GM18526 (cell line): ENCODE measurements around the gene FADS1.

Source experiments
- POLR2A ChIP-seq: IDR thresholded peaks from 3 replicates; pipeline ENCODE4 v1.6.1; 2011; ENCODE audit not compliant: insufficient read length; ENCODE audit errors: extremely low read depth

The FADS1 gene

DNA sequence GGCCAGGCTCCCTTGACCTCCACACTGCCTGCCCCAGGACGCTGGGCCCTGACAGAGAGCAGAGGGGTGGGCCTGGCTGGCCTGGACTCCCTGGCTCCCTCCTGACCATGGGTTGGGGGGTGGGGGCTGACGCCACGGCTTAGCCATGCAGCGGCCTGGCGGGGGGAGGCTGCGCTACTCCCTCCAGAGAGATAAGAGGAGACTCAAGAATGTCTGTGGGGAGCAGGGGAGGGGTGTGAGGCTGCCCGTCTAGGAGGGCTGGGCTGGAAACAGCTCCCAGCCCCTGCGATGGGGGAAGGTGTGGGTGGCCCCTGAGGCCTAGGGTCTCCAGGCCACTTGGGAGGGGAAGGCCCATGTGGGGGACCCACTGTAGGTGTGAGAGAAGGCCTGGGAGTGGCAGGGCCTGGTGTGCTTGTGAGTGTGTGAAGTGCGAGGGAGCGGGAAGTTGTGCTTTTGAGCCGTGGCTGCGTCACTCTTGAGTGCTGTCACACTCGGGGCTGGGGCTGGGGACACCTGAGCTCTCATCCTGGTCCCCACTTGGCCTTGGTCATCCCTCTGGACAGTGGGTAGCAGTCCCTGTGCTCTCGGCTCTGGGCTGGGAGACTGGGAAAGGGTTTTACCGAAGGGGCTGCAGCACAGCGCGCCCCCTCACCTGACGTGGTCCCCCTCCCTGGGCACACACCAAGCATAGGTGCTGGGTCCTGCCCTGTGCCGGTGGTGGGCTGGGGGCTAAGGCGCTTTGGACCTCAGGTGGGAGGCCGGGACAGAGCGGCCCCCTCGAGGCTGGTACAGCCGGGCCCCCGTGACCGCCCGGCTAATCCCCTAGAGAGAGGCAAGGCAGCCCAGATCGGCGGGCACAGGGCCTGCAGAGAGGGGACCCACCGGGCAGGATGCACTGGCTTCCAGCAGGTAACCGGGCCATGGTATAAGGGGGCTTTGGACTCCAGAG, 62.0 kb downstream of the FADS1 start:
- no peak for TF ChIP-seq POLR2A

DNA sequence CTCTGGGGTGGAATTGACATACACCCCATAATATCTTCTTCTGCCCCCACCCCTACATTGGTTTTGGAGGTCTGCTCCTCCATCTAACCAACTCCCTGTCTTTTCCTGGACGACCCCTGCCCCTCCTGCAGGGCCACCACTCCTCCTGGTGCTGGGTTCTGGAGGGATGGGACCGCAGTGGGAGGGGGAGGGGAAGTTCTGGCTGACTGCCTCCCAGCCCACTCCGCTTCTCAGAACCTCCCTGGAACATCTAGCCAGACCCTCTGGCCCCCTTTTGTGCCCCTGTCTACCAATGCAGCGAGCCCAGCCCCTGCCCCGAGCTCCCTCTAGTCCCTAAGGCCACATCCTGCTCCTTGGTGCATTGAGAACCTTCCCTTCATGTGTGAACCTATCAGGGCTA, 63.1 kb downstream of the FADS1 start:
- TF ChIP-seq POLR2A = no peak

- no peak for TF ChIP-seq POLR2A
Measured at GRCh38 chr11:61752925-61753521, 63.8 kb downstream of the FADS1 start.

- TF ChIP-seq POLR2A = no peak
Measured at GRCh38 chr11:61752117-61752924, 64.5 kb downstream of the FADS1 start, which contains the start of gene MYRF. Gene MYRF (plus strand): TSS chr11:61752636. CDS start chr11:61752745, 109 bp downstream.

DNA sequence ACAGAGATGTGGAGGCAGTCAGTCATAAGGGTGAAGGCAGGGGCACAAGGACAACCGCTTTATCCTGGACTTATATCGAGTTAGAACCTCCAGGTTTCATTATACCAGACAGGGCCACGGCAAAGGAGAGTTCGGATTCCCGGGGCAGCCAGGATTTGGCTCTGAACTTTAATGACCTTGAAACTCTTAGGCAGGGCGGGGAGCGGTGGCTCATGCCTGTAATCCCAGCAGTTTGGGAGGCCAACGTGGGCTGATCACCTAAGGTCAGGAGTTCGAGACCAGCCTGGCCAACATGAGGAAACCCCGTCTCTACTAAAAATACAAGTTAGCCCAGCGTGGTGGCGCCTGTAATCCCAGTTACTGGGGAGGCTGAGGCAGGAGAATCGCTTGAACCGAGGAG, 65.4 kb downstream of the FADS1 start:
- TF ChIP-seq POLR2A = no peak

DNA sequence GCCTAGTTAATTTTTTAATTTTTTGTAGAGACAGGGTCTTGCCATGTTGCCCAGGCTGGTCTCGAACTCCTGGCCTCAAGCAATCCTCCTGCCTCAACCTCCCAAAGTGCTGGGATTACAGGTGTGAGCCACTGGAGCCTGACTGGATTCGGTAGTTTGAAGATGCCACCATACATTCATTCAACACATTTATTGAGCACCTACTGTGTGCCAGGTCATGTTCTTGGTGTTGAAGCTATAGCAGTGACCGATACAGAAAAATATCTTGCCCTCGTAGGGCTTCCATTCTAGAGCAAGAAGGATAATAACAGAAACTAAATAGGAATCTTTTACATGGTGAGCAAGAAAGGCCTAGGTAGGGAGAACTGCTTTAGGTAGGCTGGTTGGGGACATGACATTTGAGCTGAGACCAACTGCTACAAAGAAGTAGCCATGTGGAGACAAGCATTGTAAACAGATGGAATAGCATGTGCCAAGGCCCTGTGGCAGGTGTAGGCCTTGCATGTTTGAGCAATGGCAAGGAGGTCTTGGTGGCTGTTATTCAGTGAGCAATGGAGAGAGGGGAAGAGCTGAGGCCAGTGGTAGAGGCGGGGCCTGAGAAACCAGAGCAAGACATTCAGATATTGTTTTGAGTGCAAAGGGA, 66.1 kb downstream of the FADS1 start:
- no peak for TF ChIP-seq POLR2A
